ENCODE measurements around the gene TEAD1.

Gene TEAD1

GRCh38 chr11:12762278-12762677 is 88.1 kb downstream of the TEAD1 start:
- DNase-seq (ENCODE audit: low spot score) (no peak), FAIRE-seq (no peak)

- DNase-seq (ENCODE audit: low spot score), result no peak
Observed at GRCh38 chr11:12762696-12763324, 88.6 kb downstream of the TEAD1 start.

GRCh38 chr11:12764187-12764914 is 90.1 kb downstream of the TEAD1 start:
- no peak for FAIRE-seq
- DNase-seq (ENCODE audit: low spot score), result no peak

More at GRCh38 chr11:12762696-12763324, 88.6 kb downstream of the TEAD1 start:
- no peak for FAIRE-seq

- FAIRE-seq, result no peak
- DNase-seq (ENCODE audit: low spot score), result no peak
Observed at GRCh38 chr11:12765428-12765827, 91.2 kb downstream of the TEAD1 start.

GRCh38 chr11:12767027-12767426 is 92.8 kb downstream of the TEAD1 start:
- FAIRE-seq (no peak), DNase-seq (ENCODE audit: low spot score) (no peak)

- FAIRE-seq, result no peak
- DNase-seq (ENCODE audit: low spot score), result no peak
Observed at GRCh38 chr11:12767577-12767976, 93.4 kb downstream of the TEAD1 start.

GRCh38 chr11:12768726-12769673 is 94.8 kb downstream of the TEAD1 start:
- no peak for FAIRE-seq
- no peak for DNase-seq (ENCODE audit: low spot score)

GRCh38 chr11:12769834-12770345 is 95.7 kb downstream of the TEAD1 start:
- FAIRE-seq, result peak; percentile 83

GRCh38 chr11:12770435-12770834 is 96.2 kb downstream of the TEAD1 start:
- FAIRE-seq, result no peak
- no peak for DNase-seq (ENCODE audit: low spot score)

More at GRCh38 chr11:12769834-12770345, 95.7 kb downstream of the TEAD1 start:
- DNase-seq (ENCODE audit: low spot score), result peak; percentile 74

- no peak for DNase-seq (ENCODE audit: low spot score)
- no peak for FAIRE-seq
Observed at GRCh38 chr11:12770966-12771597, 96.9 kb downstream of the TEAD1 start.

GRCh38 chr11:12771875-12772274 is 97.7 kb downstream of the TEAD1 start:
- FAIRE-seq (no peak), DNase-seq (ENCODE audit: low spot score) (no peak)

- DNase-seq (ENCODE audit: low spot score), result no peak
- FAIRE-seq, result no peak
Observed at GRCh38 chr11:12772324-12772723, 98.1 kb downstream of the TEAD1 start.

- FAIRE-seq, result no peak
- no peak for DNase-seq (ENCODE audit: low spot score)
Observed at GRCh38 chr11:12773591-12773990, 99.4 kb downstream of the TEAD1 start.

- DNase-seq (ENCODE audit: low spot score), result no peak
- no peak for FAIRE-seq
Observed at GRCh38 chr11:12775955-12776354, 101.7 kb downstream of the TEAD1 start.

- FAIRE-seq, result no peak
- no peak for DNase-seq (ENCODE audit: low spot score)
Observed at GRCh38 chr11:12777208-12777874, 103.1 kb downstream of the TEAD1 start.

GRCh38 chr11:12778240-12778905 is 104.2 kb downstream of the TEAD1 start:
- DNase-seq (ENCODE audit: low spot score) (no peak), FAIRE-seq (no peak)

- DNase-seq (ENCODE audit: low spot score), result no peak
- FAIRE-seq, result no peak
Observed at GRCh38 chr11:12783765-12784164, 109.5 kb downstream of the TEAD1 start.

- FAIRE-seq (no peak), DNase-seq (ENCODE audit: low spot score) (no peak)
Observed at GRCh38 chr11:12784445-12784844, 110.2 kb downstream of the TEAD1 start.

- FAIRE-seq (no peak), DNase-seq (ENCODE audit: low spot score) (no peak)
Observed at GRCh38 chr11:12784987-12785386, 110.8 kb downstream of the TEAD1 start.

- DNase-seq (ENCODE audit: low spot score) (no peak), FAIRE-seq (no peak)
Observed at GRCh38 chr11:12785901-12786300, 111.7 kb downstream of the TEAD1 start.
